ENCODE results near the gene SLC25A34.

The SLC25A34 gene

DNA sequence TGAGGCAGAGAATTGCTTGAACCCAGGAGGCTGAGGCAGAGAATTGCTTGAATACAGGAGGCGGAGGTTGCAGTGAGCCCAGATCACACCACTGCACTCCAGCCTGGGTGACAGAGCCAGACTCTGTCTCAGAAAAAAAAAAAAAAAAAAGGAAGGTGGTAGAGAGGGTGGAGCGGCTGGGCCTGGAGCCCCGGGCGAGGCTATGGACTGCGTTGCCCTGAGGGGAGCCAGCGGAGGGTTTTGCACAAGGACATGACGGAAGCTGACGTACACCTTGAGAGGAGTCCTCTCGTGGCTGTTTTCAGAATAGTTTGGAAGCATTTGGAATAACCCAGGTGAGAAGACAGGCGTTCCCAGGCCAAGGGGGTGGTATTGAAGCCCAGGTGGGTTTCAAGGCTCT, 15.7 kb downstream of the SLC25A34 start:
- no peak for DNase-seq (ENCODE audit: extremely low read depth, insufficient read length)
- H3K27me3 ChIP-seq (replicated peaks; ENCODE audit: control insufficient read depth, insufficient read depth, low read length), result peaks cover 1% of the 10 kb centered on the region; the same call in 1 of the 2 replicates
- H3K4me3 ChIP-seq (replicated peaks; ENCODE audit: low read depth, low read length), result no peak overlapping the region
- TF ChIP-seq, protein P1, sequence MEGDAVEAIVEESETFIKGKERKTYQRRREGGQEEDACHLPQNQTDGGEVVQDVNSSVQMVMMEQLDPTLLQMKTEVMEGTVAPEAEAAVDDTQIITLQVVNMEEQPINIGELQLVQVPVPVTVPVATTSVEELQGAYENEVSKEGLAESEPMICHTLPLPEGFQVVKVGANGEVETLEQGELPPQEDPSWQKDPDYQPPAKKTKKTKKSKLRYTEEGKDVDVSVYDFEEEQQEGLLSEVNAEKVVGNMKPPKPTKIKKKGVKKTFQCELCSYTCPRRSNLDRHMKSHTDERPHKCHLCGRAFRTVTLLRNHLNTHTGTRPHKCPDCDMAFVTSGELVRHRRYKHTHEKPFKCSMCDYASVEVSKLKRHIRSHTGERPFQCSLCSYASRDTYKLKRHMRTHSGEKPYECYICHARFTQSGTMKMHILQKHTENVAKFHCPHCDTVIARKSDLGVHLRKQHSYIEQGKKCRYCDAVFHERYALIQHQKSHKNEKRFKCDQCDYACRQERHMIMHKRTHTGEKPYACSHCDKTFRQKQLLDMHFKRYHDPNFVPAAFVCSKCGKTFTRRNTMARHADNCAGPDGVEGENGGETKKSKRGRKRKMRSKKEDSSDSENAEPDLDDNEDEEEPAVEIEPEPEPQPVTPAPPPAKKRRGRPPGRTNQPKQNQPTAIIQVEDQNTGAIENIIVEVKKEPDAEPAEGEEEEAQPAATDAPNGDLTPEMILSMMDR (IDR thresholded peaks at IDR 0.05; ENCODE audit: insufficient read depth, low read length, poor library complexity, severe bottlenecking), result no peak
- no peaks in the 10 kb centered on the region for H3K36me3 ChIP-seq (ENCODE audit: control insufficient read depth, insufficient read depth, low read length)

DNA sequence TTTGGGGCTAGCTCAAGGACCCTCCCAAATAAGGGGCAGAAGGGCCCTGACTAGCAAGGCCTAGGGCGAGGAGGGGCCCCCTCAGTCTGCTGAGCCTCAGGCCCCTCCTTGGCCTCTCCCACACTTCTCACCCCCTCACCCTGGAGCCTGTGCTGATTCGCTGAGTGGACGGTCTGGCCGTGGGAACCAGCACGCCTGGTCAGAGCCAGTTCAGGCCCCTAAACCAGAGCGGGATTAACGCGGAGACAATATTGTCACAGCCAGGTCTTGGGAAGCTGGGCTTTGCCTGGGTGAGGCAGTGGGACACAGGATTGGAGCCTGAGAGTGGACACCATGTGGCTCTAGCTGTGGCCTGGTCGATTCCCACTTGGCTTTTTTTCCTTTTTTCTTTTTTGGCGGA, 17.7 kb downstream of the SLC25A34 start:
- H3K27me3 ChIP-seq (replicated peaks; ENCODE audit: control insufficient read depth, insufficient read depth, low read length), result peaks cover 1% of the 10 kb centered on the region
- H3K4me3 ChIP-seq (replicated peaks; ENCODE audit: low read depth, low read length), result no peak overlapping the region
- no peak for DNase-seq (ENCODE audit: extremely low read depth, insufficient read length)
- H3K36me3 ChIP-seq (ENCODE audit: control insufficient read depth, insufficient read depth, low read length), result no peaks in the 10 kb centered on the region
- TF ChIP-seq, protein P1 (IDR thresholded peaks at IDR 0.05; ENCODE audit: insufficient read depth, low read length, poor library complexity, severe bottlenecking), result no peak

DNA sequence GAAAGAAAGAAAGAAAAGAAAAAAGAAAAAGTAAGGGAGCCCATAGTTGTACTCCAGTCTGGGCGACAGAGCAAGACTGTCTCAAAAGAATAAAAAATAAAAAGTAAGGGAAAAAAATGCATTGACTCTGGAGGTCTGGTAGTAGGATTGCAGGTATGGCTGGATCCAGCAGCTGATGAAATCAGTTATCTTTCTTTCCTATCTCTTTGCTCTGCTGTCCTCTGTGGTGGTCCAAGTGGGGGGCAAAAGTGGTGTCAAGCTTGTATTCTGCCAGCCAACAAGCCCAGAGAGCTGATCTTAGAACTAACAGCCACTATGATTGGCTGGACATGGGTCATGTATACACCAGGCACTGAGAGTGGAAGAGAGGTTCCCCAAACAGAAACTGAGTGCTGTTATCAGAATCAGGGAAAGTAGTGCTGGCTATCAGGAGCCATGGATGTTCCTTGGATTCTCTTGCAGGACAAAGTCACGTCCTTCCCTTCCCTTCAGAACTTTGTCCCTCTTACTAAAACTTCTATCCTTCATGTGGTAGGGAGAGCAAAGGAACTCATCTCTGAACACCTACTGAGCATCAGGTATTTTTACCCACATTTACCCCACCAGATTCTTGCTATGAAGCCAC, 19.1 kb downstream of the SLC25A34 start:
- Histone ChIP-seq H3K36me3 (ENCODE audit: control insufficient read depth, insufficient read depth, low read length) (no peaks in the 10 kb centered on the region), H3K4me3 (replicated peaks; ENCODE audit: low read depth, low read length) (no peak overlapping the region), H3K27me3 (replicated peaks; ENCODE audit: control insufficient read depth, insufficient read depth, low read length) (peaks cover 1% of the 10 kb centered on the region)
- TF ChIP-seq, protein P1 (IDR thresholded peaks at IDR 0.05; ENCODE audit: insufficient read depth, low read length, poor library complexity, severe bottlenecking), result no peak
- DNase-seq (ENCODE audit: extremely low read depth, insufficient read length), result no peak

DNA sequence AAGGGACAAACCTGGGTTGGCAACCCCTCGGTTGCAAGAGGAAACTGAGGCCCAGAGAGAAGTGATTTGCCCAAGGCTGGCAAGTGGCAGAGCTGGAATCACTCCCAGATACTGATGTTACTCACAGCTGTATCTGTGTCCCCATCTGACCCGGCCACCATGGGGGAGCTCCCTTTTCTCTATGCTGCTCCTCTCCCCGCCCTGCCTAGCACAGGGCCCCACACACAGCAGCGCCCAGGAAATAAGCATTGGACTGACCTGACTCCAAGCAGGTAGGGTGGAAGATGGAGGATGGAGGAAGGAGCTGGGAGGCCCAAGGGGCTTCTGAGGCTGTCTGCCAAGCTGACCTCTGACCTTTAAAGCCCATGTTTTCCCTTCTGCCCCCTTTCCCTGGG, 19.6 kb downstream of the SLC25A34 start:
- TF ChIP-seq, protein P1 (IDR thresholded peaks at IDR 0.05; ENCODE audit: insufficient read depth, low read length, poor library complexity, severe bottlenecking), result no peak
- Histone ChIP-seq H3K4me3 (replicated peaks; ENCODE audit: low read depth, low read length) (no peak overlapping the region), H3K36me3 (ENCODE audit: control insufficient read depth, insufficient read depth, low read length) (no peaks in the 10 kb centered on the region), H3K27me3 (replicated peaks; ENCODE audit: control insufficient read depth, insufficient read depth, low read length) (peaks cover 1% of the 10 kb centered on the region)
- no peak for DNase-seq (ENCODE audit: extremely low read depth, insufficient read length)

DNA sequence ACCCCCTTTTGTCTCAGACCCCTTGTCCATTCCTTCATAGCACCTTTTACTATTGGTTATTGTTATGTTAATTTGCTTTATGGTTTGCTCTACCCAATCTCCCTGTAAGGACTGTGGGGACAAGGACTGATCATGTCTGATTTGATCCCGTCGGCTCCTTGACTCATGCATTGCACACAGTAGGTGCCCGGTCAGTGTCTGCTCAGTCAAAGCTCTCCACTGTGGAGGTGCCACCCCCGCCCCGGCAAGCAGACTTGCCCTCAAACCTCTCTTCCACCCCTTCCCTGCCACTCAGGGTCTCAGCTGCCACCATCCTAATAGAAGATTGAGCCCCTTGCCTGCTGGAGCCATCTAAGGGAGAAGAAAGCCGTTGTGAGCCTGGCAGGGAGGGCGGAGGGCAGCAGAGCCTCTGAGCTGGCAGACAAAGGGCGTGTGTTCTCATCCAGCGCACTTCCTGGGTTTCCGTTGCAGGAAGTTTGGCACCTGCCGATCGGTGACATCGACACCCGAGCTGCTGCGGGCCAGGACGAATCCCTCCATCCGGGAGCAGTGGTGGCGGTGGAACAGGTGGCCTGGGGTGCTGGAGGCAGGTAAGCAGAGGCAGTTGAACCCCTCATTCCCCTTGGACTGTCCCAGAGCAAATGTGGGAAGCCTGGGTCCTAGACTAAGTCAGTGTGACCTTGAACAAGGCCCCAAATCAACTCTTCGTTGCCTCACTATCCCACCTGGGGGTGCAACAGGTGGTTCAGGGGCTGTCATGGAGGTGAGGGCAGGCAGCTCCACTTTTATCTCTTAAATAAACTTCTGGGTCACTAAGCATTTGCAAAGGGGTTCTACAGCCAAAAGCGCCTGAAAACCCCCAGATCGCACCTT, 20.3 kb downstream of the SLC25A34 start:
- H3K36me3 ChIP-seq (ENCODE audit: control insufficient read depth, insufficient read depth, low read length), result no peaks in the 10 kb centered on the region
- no peak for DNase-seq (ENCODE audit: extremely low read depth, insufficient read length)
- TF ChIP-seq, protein P1 (IDR thresholded peaks at IDR 0.05; ENCODE audit: insufficient read depth, low read length, poor library complexity, severe bottlenecking), result no peak
- H3K27me3 ChIP-seq (replicated peaks; ENCODE audit: control insufficient read depth, insufficient read depth, low read length), result peaks cover 1% of the 10 kb centered on the region
- no peak overlapping the region for H3K4me3 ChIP-seq (replicated peaks; ENCODE audit: low read depth, low read length)
